GM18873 (cell line): ENCODE measurements around the gene COX19.
"Not testable (repeated sequence)": the region's sequence is repeated elsewhere in the genome, so short reads cannot be mapped to it uniquely, and the experiment has no call there.

Experiments
- ATAC-seq: cut with Tn5 transposase; IDR thresholded peaks from one replicate; pipeline ENCODE4 v1.9.1; 2021; ENCODE audit warnings: mild to moderate bottlenecking, moderate library complexity, moderate number of reproducible peaks; ENCODE audit not compliant: unreplicated experiment, low FRiP score

The COX19 gene

DNA sequence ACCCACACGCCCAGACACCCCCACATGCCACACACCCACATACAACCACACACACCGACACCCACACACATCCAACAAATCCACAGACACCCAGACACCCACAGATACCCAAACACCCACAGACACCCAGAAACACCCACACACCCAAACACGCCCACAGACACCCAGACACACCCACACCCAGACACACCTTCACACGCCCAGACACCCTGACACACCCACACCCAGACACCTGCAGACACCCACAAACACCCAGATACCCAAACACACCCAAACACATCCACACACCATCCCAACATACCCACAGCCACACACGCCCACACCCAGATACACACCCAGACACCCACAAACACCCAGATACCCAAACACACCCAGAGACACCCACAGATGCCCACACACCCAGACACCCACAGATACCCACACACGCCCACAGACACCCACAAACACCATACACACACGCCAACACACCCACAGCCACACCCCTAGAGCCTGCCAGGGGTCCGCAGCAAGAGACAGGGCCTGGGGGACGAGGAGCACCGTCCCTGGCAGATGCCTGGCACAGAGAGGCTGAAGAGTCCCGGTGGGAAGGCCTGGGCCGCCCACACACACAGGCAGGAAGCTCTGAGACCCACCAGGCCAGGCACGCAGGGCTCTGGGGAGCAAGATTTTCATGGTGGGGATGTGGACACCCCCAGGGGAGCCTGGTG is 36.1 kb upstream of the COX19 start:
- ATAC-seq, result no peak

DNA sequence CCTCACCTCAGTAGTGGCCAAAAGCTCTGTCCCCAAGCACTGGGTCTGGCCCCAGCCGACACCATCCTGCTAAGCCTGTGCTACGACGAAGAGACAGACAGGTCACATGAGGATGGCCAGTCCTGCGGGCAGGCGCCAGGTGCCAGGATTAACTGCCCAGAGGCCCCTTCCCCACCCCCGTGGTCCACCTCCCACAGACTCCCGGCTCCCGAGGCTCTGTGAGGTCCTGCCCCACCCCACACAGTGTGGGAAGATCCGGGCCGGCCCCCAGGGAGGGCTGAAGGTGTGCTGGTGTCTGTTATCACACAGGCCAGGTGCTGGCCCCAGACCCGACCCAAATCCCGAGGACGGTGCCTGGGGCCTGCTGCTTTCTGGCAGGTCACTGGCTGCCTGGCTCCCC is 34.9 kb upstream of the COX19 start:
- ATAC-seq, result no peak

DNA sequence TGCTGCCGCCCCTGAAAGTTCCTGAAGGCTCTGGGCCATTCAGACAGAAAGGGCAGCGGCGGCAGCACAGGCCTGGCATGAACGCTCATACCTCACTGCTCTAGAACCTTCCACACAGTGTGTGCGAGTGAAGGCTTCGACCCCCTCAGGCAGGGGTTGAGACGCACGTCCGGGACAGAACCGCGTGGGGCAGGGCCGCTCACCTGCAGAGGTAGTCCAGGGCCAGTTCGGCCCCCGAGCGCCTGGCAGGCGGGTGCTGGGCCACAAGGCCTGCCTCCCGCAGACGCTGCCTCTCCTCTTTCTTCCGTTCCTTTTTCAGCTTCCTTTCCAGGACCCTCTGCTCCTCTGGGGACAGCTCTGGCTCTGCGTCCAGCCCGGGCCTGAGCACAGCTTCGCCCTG is 34.4 kb upstream of the COX19 start:
- ATAC-seq, result no peak

DNA sequence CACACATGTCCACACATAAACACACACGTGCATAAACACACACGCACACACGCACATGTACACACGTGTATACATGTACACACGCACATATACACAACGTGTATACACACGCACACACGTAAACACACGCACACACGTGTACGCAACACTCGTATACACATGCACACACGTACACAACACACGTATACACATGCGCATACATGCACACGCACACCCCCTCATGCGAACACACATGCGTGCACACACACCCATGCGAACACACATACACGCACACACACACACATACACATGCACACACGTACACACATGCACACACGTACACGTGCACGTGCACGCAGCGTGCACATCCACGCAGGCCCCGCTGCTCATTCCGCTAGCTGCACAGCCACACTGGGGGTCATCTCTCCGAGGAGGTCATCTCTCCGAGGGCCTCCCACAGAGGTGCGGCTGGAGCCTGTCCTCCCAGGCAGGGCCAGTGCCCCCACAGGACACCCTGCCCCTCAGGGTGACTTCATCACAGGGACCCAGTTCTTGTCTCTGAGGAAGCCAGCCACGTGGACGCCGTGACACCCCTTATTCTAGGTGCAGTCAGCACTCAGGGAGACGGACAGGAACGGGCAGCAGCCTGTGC is 33.5 kb upstream of the COX19 start:
- no peak for ATAC-seq

DNA sequence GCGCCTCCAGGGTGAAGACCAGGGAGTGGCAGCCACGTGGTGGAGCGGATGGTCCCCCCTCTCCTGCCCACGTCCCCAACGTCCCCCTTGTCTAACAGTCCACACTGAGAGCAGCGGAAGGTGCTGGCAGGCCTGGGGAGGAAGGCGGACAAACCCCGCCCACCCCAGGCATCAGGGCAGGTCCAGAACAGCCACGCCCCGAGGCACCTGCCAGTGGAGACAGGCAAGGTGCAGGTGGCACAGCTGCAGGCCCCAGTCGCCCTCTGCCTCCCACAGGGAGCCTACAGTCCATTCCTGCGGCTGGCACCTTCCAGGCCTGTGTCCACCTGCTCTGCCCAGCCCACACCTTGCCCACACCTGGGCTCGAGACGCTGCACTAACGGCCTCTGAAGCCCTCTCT is 32.6 kb upstream of the COX19 start:
- ATAC-seq, result no peak

DNA sequence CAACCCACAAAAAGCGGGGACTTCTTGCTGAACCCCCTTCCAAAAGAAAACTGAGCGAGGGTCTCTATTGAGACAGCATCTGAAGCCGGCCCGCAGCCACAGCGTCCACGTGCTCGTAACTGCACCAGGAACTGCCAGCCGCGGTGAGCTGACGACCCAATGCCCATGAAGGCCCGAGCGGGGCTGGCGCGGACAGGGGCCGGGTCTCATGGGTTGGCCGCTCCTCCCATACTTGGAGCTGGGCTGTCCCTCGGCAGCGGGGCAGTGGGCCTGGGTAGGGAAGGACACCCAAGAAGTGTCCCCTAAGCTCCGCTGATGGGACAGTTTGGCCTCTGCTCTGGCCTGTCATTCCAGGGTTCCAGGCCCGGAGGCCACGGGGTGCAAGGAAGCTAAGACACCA is 30.0 kb upstream of the COX19 start:
- no peak for ATAC-seq

GRCh38 chr7:1004018-1004852 is 28.9 kb upstream of the COX19 start:
- no peak for ATAC-seq

GRCh38 chr7:1002445-1002844 is 27.1 kb upstream of the COX19 start:
- ATAC-seq, result not testable (repeated sequence)

- not testable (repeated sequence) for ATAC-seq
These were observed 26.7 kb upstream of the COX19 start for GRCh38 chr7:1002026-1002425.

DNA sequence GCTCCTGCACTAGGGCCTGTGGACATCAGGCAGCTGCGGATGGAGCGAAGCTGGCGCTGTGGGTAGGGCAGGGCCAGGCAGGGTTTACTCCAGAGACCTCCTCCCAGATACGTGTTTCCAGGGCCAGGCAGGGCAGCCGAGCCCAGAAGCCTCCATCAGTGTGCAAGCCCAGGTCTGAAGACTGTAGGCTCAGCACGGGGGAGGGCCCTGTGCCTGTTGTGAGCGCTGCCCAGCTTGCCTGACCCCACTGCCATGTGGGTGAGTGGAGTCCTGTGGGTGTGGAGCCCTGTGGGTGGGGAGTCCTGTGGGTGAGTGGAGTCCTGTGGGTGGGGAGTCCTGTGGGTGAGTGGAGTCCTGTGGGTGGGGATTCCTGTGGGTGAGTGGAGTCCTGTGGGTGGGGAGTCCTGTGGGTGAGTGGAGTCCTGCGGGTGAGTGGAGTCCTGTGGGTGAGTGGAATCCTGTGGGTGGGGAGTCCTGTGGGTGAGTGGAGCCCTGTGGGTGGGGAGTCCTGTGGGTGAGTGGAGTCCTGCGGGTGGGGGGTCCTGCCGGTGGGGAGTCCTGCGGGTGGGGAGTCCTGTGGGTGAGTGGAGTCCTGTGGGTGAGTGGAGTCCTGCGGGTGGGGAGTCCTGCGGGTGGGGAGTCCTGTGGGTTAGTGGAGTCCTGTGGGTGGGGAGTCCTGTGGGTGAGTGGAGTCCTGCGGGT is 25.9 kb upstream of the COX19 start:
- not testable (repeated sequence) for ATAC-seq

GRCh38 chr7:999941-1000935 is 24.9 kb upstream of the COX19 start:
- no peak for ATAC-seq

DNA sequence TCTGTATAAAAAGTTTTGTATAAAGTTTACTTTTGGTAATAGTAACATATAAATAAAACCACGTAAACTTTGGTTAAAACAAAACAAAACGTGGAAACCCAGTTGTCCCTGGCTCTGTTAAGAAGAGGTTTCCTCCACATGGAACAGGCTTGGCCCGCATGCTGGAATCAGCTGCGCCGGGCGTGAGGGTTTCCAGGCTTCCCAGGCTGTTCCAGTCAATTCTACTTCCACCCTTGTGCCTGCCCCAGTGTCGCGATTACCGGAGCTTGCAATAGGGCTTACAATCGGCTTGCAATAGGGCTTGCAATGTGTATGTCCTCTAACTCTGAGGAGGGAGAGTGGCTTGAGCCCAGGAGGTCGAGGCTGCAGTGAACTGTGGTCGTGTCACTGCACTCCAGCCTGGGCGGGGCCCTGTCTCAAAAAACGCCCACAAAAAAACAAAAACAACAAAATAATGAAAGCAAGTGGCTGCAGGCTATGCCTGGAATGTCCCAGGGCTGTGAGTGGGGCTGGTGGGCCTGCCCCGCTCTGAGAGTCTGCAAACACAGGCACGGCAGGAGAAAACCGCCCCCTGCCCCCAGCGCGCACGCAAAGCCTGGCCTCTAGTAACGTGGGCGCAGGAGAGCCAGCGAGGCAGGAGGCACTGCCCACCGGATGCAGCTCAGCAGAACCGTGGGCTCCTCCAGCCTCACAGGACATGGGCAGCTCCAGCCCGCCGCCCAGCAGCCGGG is 24.0 kb upstream of the COX19 start:
- ATAC-seq, result no peak

GRCh38 chr7:997404-998395 is 22.4 kb upstream of the COX19 start:
- ATAC-seq, result no peak

- no peak for ATAC-seq
These were observed 20.9 kb upstream of the COX19 start for GRCh38 chr7:996079-996872.

DNA sequence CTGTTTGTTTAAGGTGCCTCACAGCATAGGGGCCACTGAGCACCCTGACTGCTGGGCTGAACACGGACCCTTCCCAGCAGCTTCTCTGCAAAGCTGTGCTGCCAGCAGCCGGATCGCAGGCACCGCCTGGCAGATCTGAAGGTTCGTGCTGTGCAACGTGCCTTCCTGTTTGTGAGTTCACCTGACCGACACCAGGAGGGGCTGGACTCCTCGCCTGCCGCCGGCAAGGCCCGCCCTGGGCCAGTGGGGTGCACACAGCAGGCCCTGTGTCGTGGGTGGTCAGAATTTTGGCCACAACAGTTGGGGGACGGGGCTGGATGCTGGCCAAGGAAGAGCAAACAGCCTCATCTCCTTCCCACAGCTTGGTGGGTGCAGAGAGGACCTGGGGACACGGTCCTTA is 20.2 kb upstream of the COX19 start:
- ATAC-seq, result no peak

- no peak for ATAC-seq
These were observed 19.4 kb upstream of the COX19 start for GRCh38 chr7:994592-995308.
